OCI-LY7 (cell line): ENCODE results near the gene DEDD2.

Experiments
- EZH2phosphoT487 ChIP-seq: fragments of 200-600 bp; sonication (generic); IDR thresholded peaks from 2 replicates; pipeline ENCODE4 v1.6.1; 2018; ENCODE audit warnings: low read depth, borderline replicate concordance, mild to moderate bottlenecking, mixed run types, antibody characterized with exemption, low read length, moderate library complexity, mixed read lengths
- TF ChIP-seq, protein P1 (sequence below): fragments of 200-600 bp; sonication (generic); conservative IDR thresholded peaks from 2 replicates; pipeline ENCODE4 v1.5.1; 2014; ENCODE audit warnings: mild to moderate bottlenecking, antibody characterized with exemption, low read length, moderate library complexity, mixed read lengths

DNA sequence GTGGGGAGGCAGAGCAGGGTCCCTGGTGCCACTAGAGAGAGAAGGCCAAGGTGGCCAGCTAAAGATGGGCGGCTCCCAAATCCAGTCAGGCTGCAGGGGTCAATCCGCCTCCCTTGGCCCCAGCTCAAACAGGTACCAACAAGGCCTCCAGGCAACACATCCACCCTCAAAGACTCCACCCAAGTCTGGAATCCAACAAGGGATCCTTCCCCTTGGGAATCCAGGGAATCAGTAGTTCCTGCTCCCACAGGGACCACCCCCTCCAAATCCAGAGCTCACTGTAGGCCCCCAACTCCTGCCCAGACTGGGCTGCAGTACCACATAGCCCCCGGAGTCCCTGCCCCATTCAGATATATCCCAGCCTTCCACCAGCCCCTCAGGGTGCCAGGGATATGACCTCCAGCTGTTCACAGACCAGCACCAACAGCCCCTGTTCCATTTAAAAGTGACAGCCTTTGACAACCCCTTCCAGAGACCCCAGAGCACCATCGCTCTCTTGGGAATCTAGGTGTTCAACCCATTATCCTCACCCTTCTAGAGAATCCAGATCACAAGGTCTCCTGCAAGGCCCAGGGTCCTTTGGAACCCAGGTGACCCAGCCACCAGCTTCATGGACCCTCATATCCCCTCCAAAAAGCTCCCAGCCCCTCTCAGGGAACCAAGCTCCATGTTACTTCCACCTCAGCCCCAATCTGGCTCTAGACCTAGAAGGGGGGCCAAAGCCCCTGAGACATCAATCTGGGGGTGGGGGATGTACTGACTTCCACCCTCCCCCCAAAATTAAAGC lies 34.3 kb upstream of the DEDD2 start:
- TF ChIP-seq, protein P1, sequence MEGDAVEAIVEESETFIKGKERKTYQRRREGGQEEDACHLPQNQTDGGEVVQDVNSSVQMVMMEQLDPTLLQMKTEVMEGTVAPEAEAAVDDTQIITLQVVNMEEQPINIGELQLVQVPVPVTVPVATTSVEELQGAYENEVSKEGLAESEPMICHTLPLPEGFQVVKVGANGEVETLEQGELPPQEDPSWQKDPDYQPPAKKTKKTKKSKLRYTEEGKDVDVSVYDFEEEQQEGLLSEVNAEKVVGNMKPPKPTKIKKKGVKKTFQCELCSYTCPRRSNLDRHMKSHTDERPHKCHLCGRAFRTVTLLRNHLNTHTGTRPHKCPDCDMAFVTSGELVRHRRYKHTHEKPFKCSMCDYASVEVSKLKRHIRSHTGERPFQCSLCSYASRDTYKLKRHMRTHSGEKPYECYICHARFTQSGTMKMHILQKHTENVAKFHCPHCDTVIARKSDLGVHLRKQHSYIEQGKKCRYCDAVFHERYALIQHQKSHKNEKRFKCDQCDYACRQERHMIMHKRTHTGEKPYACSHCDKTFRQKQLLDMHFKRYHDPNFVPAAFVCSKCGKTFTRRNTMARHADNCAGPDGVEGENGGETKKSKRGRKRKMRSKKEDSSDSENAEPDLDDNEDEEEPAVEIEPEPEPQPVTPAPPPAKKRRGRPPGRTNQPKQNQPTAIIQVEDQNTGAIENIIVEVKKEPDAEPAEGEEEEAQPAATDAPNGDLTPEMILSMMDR = no peak
- no peak for TF ChIP-seq EZH2phosphoT487
